Bronchial epithelial cell (primary cell): ENCODE data around the gene HBEGF. TPM values are rescaled to one million over a fixed set of nuclear protein-coding genes. Genes with fewer than 3 reads are reported as not detected.

ENCODE experiments used
- DNase-seq: peaks from one replicate; pipeline ENCODE4 v3.0.0-alpha.2; 2010; ENCODE audit warnings: low read depth
- FAIRE-seq: peaks from 2 replicates; lab custom pipeline; 2011; peaks lifted over from hg19 to GRCh38; lab: Jason Lieb, UNC
- H3K27me3 ChIP-seq: 2 replicates; pipeline ENCODE4 v1.5.1; 2011; ENCODE audit warnings: low read length; ENCODE audit not compliant: control insufficient read depth, insufficient read depth
- H3K36me3 ChIP-seq: 2 replicates; pipeline ENCODE4 v1.5.1; 2011; ENCODE audit warnings: low read length; ENCODE audit not compliant: control insufficient read depth, insufficient read depth
- H3K4me3 ChIP-seq: 2 replicates; pipeline ENCODE4 v1.5.1; 2011; ENCODE audit warnings: mild to moderate bottlenecking, low read depth, low read length, control low read depth
- total RNA-seq: library from RNA; depleted of rRNA; stranded (reverse); fragments of >200 nt; gene quantifications from 2 replicates; pipeline ENCODE4 v1.2.1, GENCODE V29; 2014
- TF ChIP-seq, protein P1 (sequence below): IDR thresholded peaks from 2 replicates; pipeline ENCODE4 v1.5.1; 2011; ENCODE audit warnings: mild to moderate bottlenecking, moderate library complexity, low read length, control low read depth, inconsistent platforms; ENCODE audit not compliant: insufficient read depth, severe bottlenecking

Gene HBEGF
- total RNA-seq, 1 donor from 2014 or later: 76.6 TPM

GRCh38 chr5:140382866-140383265 lies 36.5 kb upstream of the HBEGF start:
- TF ChIP-seq, protein P1, sequence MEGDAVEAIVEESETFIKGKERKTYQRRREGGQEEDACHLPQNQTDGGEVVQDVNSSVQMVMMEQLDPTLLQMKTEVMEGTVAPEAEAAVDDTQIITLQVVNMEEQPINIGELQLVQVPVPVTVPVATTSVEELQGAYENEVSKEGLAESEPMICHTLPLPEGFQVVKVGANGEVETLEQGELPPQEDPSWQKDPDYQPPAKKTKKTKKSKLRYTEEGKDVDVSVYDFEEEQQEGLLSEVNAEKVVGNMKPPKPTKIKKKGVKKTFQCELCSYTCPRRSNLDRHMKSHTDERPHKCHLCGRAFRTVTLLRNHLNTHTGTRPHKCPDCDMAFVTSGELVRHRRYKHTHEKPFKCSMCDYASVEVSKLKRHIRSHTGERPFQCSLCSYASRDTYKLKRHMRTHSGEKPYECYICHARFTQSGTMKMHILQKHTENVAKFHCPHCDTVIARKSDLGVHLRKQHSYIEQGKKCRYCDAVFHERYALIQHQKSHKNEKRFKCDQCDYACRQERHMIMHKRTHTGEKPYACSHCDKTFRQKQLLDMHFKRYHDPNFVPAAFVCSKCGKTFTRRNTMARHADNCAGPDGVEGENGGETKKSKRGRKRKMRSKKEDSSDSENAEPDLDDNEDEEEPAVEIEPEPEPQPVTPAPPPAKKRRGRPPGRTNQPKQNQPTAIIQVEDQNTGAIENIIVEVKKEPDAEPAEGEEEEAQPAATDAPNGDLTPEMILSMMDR: no peak
- DNase-seq (no peak), FAIRE-seq (no peak)
- Histone ChIP-seq H3K36me3 (no peaks in the 10 kb centered on the region), H3K27me3 (no peaks in the 10 kb centered on the region), H3K4me3 (no peak overlapping the region)

GRCh38 chr5:140381972-140382371 lies 35.6 kb upstream of the HBEGF start:
- Histone ChIP-seq H3K4me3 (no peak overlapping the region), H3K36me3 (no peaks in the 10 kb centered on the region), H3K27me3 (no peaks in the 10 kb centered on the region)
- DNase-seq: no peak
- no peak for FAIRE-seq
- TF ChIP-seq, protein P1: no peak

GRCh38 chr5:140381351-140381750 lies 34.9 kb upstream of the HBEGF start:
- FAIRE-seq (no peak), DNase-seq (no peak)
- Histone ChIP-seq H3K4me3 (no peak overlapping the region), H3K36me3 (no peaks in the 10 kb centered on the region), H3K27me3 (no peaks in the 10 kb centered on the region)
- TF ChIP-seq, protein P1: no peak

GRCh38 chr5:140372971-140373487 lies 26.6 kb upstream of the HBEGF start:
- DNase-seq: peak; percentile 67
- no peak overlapping the region for H3K4me3 ChIP-seq
- H3K36me3 ChIP-seq: no peaks in the 10 kb centered on the region
- TF ChIP-seq, protein P1: peak; percentile 89
- H3K27me3 ChIP-seq: no peaks in the 10 kb centered on the region
- FAIRE-seq: no peak

GRCh38 chr5:140371356-140372151 lies 25.2 kb upstream of the HBEGF start:
- no peak for DNase-seq
- no peaks in the 10 kb centered on the region for H3K27me3 ChIP-seq
- no peak for FAIRE-seq

More at GRCh38 chr5:140371356-140372151, 25.2 kb upstream of the HBEGF start:
- Histone ChIP-seq H3K4me3 (no peak overlapping the region), H3K36me3 (no peaks in the 10 kb centered on the region)
- TF ChIP-seq, protein P1: no peak
